Measurements from ENCODE around the gene TNS4.

DNA sequence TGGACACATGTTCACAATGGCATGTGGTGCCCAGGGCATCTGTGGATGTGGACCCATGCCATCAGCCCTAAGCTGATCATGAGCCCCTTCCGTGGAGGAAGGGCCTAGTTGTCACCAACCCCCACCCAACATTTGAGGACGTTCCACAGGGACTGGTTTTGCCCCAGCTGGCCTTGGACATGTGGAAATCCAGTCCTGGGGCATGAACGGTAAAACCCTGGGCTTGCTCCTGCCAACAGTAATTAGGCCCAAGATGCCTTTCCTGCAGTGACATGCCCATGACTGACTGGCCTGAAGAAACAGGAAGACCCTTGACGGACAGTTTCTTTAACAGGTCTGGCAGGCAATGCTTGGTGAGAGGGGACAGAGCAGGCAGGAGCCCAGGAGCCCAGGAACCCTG, 7.7 kb downstream of the TNS4 start:
- TF ChIP-seq NFRKB (IDR thresholded peaks at IDR 0.05), result no peak
- no peak for TF ChIP-seq ARNT (IDR thresholded peaks at IDR 0.05)
- no peak for TF ChIP-seq ELF4 (IDR thresholded peaks at IDR 0.05)
- TF ChIP-seq SP1 (IDR thresholded peaks at IDR 0.05), result no peak
- TF ChIP-seq FOXK2 (IDR thresholded peaks at IDR 0.05), result no peak
- TF ChIP-seq FOXM1 (IDR thresholded peaks at IDR 0.05; ENCODE audit: borderline replicate concordance), result no peak
